Endodermal cell (in vitro differentiated cells): Measurements from ENCODE around the gene MYL5. TPM values are rescaled to one million over a fixed set of nuclear protein-coding genes. Genes with fewer than 3 reads are reported as not detected.

Experiments used
- DNase-seq: peaks from one replicate; pipeline ENCODE4 v3.0.0-alpha.2; 2017
- H3K27ac ChIP-seq: 2 replicates; pipeline ENCODE4 v1.5.1; 2013; ENCODE audit warnings: mild to moderate bottlenecking, low read depth, low read length, moderate library complexity
- H3K27me3 ChIP-seq: 2 replicates; pipeline ENCODE4 v1.6.1; 2013; ENCODE audit warnings: mild to moderate bottlenecking, low read length, moderate library complexity; ENCODE audit not compliant: insufficient read depth, control insufficient read depth, poor library complexity, severe bottlenecking
- H3K36me3 ChIP-seq: 2 replicates; pipeline ENCODE4 v1.7.0; 2013; ENCODE audit warnings: mild to moderate bottlenecking, low read length, moderate library complexity; ENCODE audit not compliant: control insufficient read depth, insufficient read depth
- H3K4me1 ChIP-seq: one replicate; pipeline ENCODE4 v1.7.0; 2013; ENCODE audit warnings: low read length; ENCODE audit not compliant: control insufficient read depth, insufficient read depth
- H3K4me3 ChIP-seq: 2 replicates; pipeline ENCODE4 v1.5.1; 2013; ENCODE audit warnings: mild to moderate bottlenecking, low read length, moderate library complexity
- H3K9ac ChIP-seq: 2 replicates; pipeline ENCODE4 v1.6.1; 2013; ENCODE audit warnings: mild to moderate bottlenecking, low read length, moderate library complexity; ENCODE audit not compliant: poor library complexity, severe bottlenecking; ENCODE audit errors: extremely low read depth
- H3K9me3 ChIP-seq: 2 replicates; pipeline ENCODE4 v1.6.1; 2013; ENCODE audit warnings: mild to moderate bottlenecking, low read length, moderate library complexity; ENCODE audit not compliant: control insufficient read depth
- H3K27ac Mint-ChIP-seq: 2 replicates; pipeline ENCODE4 v1.8.0; 2020; ENCODE audit warnings: mixed read lengths
- H3K27me3 Mint-ChIP-seq: 2 replicates; pipeline ENCODE4 v1.8.0; 2021; ENCODE audit warnings: mild to moderate bottlenecking, mixed read lengths; ENCODE audit not compliant: insufficient read depth
- H3K36me3 Mint-ChIP-seq: 2 replicates; pipeline ENCODE4 v1.8.0; 2020; ENCODE audit warnings: low read depth, mixed read lengths
- H3K4me1 Mint-ChIP-seq: 2 replicates; pipeline ENCODE4 v1.8.0; 2020; ENCODE audit warnings: mixed read lengths
- H3K4me3 Mint-ChIP-seq: 2 replicates; pipeline ENCODE4 v1.8.0; 2020; ENCODE audit warnings: mild to moderate bottlenecking, moderate library complexity, mixed read lengths
- H3K9me3 Mint-ChIP-seq: 2 replicates; pipeline ENCODE4 v1.8.0; 2020; ENCODE audit warnings: mild to moderate bottlenecking, mixed read lengths
- WGBS, 2 experiments: methylation state at CpG; one replicate each; pipeline versions ENCODE4 v1.1.5 to v1.1.7; 2013; ENCODE audit warnings: missing lambda C conversion rate in 2 of 2, mixed read lengths in 1 of 2; ENCODE audit not compliant: insufficient coverage in 1 of 2, insufficient read length in 1 of 2; 5-methylcytosine and 5-hydroxymethylcytosine counted together
- total RNA-seq, 2 donors: library from RNA; stranded (reverse); fragmentation: NEBNext Ultra II Directional in 1 of 2; extraction: Animal tissue kit (Norgen Biotek cat#: 25700) in 1 of 2; gene quantifications; 2 replicates in 1 of 2; 3 replicates in 1 of 2; pipeline ENCODE4 v1.2.1, GENCODE V29; 2021
- TF ChIP-seq, protein P1 (sequence below): fragments of 200-600 bp; sonication (generic); conservative IDR thresholded peaks from 2 replicates; pipeline ENCODE4 v1.5.0; 2021; ENCODE audit warnings: antibody characterized with exemption, mild to moderate bottlenecking

MYL5 gene
- total RNA-seq, 2 donors from 2014 or later: 20.0 to 23.4 TPM

- H3K27me3 ChIP-seq: no peaks in the 10 kb centered on the region
- no peaks in the 10 kb centered on the region for H3K36me3 ChIP-seq
- no peak overlapping the region for H3K27ac Mint-ChIP-seq
- H3K9me3 Mint-ChIP-seq: no peaks in the 10 kb centered on the region
- H3K4me1 ChIP-seq: no peaks in the 10 kb centered on the region
- H3K4me3 ChIP-seq: no peak overlapping the region
- H3K27me3 Mint-ChIP-seq: peaks cover 2% of the 10 kb centered on the region
- no peak overlapping the region for H3K9ac ChIP-seq
- DNase-seq: no peak
- H3K4me3 Mint-ChIP-seq: peak overlapping the region; percentile 47
- 91 to 100% methylated on average over 2 to 9 of the region's 9 CpGs for WGBS, 2 experiments
- H3K4me1 Mint-ChIP-seq: peaks cover 4% of the 10 kb centered on the region
- no peaks in the 10 kb centered on the region for H3K9me3 ChIP-seq
- H3K27ac ChIP-seq: no peak overlapping the region
- TF ChIP-seq, protein P1, sequence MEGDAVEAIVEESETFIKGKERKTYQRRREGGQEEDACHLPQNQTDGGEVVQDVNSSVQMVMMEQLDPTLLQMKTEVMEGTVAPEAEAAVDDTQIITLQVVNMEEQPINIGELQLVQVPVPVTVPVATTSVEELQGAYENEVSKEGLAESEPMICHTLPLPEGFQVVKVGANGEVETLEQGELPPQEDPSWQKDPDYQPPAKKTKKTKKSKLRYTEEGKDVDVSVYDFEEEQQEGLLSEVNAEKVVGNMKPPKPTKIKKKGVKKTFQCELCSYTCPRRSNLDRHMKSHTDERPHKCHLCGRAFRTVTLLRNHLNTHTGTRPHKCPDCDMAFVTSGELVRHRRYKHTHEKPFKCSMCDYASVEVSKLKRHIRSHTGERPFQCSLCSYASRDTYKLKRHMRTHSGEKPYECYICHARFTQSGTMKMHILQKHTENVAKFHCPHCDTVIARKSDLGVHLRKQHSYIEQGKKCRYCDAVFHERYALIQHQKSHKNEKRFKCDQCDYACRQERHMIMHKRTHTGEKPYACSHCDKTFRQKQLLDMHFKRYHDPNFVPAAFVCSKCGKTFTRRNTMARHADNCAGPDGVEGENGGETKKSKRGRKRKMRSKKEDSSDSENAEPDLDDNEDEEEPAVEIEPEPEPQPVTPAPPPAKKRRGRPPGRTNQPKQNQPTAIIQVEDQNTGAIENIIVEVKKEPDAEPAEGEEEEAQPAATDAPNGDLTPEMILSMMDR: no peak
- H3K36me3 Mint-ChIP-seq: peaks cover under 1% of the 10 kb centered on the region
Measured at GRCh38 chr4:680091-680490, 5.7 kb downstream of the MYL5 start.

GRCh38 chr4:680551-680927, 6.2 kb downstream of the MYL5 start:
- H3K4me1 Mint-ChIP-seq: peaks cover 4% of the 10 kb centered on the region
- H3K36me3 Mint-ChIP-seq: peaks cover 4% of the 10 kb centered on the region
- Histone ChIP-seq H3K27me3 (no peaks in the 10 kb centered on the region), H3K4me1 (no peaks in the 10 kb centered on the region), H3K9me3 (no peaks in the 10 kb centered on the region), H3K4me3 (peak overlapping the region; percentile 58), H3K9ac (no peak overlapping the region), H3K27ac (no peak overlapping the region), H3K36me3 (no peaks in the 10 kb centered on the region)
- WGBS, 2 experiments: 75 to 83% methylated on average over 6 to 17 of the region's 17 CpGs
- H3K27me3 Mint-ChIP-seq: peaks cover 2% of the 10 kb centered on the region
- no peak overlapping the region for H3K27ac Mint-ChIP-seq
- TF ChIP-seq, protein P1: no peak
- no peak for DNase-seq
- H3K9me3 Mint-ChIP-seq: no peaks in the 10 kb centered on the region
- H3K4me3 Mint-ChIP-seq: peak overlapping the region; percentile 47

GRCh38 chr4:680928-681645, 6.7 kb downstream of the MYL5 start:
- H3K36me3 Mint-ChIP-seq: peaks cover 5% of the 10 kb centered on the region
- WGBS, 2 experiments: 14 to 22% methylated on average over 17 to 46 of the region's 62 CpGs
- H3K9me3 Mint-ChIP-seq: no peaks in the 10 kb centered on the region
- no peak overlapping the region for H3K27ac ChIP-seq
- H3K4me3 Mint-ChIP-seq: peak overlapping the region; percentile 47
- H3K9ac ChIP-seq: no peak overlapping the region
- DNase-seq: peak; percentile 87
- TF ChIP-seq, protein P1: no peak
- H3K27me3 ChIP-seq: no peaks in the 10 kb centered on the region
- H3K27me3 Mint-ChIP-seq: peaks cover 2% of the 10 kb centered on the region
- H3K4me3 ChIP-seq: peak overlapping the region; percentile 58
- H3K27ac Mint-ChIP-seq: no peak overlapping the region
- H3K4me1 Mint-ChIP-seq: peaks cover 4% of the 10 kb centered on the region
- no peaks in the 10 kb centered on the region for H3K36me3 ChIP-seq
- H3K9me3 ChIP-seq: no peaks in the 10 kb centered on the region
- no peaks in the 10 kb centered on the region for H3K4me1 ChIP-seq
